HL-60 (cell line): ENCODE data around the gene ARRDC5.
"Not testable (repeated sequence)": the region's sequence is repeated elsewhere in the genome, so short reads cannot be mapped to it uniquely, and the experiment has no call there.

Source experiments
- CTCF ChIP-seq: IDR thresholded peaks from one replicate; pipeline ENCODE4 v1.5.1; 2011; ENCODE audit warnings: low read length, control low read depth, inconsistent platforms; ENCODE audit not compliant: insufficient read depth
- POLR2AphosphoS5 ChIP-seq: IDR thresholded peaks from 2 replicates; pipeline ENCODE4 v1.6.1; 2012; ENCODE audit warnings: low read depth
- REST ChIP-seq: IDR thresholded peaks from 2 replicates; pipeline ENCODE4 v1.6.1; 2012; ENCODE audit warnings: low read depth; ENCODE audit not compliant: insufficient replicate concordance

DNA sequence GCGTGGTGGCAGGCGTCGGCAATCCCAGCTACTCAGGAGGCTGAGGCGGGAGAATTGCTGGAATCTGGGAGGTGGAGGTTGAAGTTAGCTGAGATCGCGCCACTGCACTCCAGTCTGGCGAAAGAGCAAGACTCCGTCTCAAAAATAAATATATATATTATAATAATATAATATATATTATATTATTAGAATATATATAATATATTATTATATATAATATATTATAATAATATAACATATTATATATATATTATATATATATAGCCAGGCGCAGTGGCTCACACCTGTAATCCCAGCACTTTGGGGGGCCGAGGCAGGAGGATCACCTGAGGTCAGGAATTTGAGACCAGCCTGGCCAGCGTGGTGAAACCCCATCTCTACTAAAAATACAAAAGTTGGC is 9.7 kb downstream of the ARRDC5 start:
- TF ChIP-seq POLR2AphosphoS5, REST, CTCF: not testable (repeated sequence)
